PC-3 (cell line): Measurements from ENCODE around the gene ILDR2. TPM values are rescaled to one million over a fixed set of nuclear protein-coding genes. Genes with fewer than 3 reads are reported as not detected.
A peak's percentile ranks its signal among the peaks of the same experiment; 100 is the strongest.

Source experiments
- ATAC-seq: fragments of 200-7000 bp; cut with Tn5 transposase; 2 replicates; pipeline ENCODE4 v1.9.1; 2020; ENCODE audit warnings: mild to moderate bottlenecking, moderate library complexity
- BruUV-seq: library from RNA; stranded (reverse); fragments of 400-500 nt; replicated peaks from 2 replicates; lab custom pipeline; 2021; lab: Mats Ljungman, UMichigan
- CTCF ChIA-PET: fragments of 300-600 bp; sonication (Branson Sonifier 250); formaldehyde crosslinking; loops from one replicate; lab custom pipeline; 2022; ENCODE audit warnings: antibody characterized with exemption; lab: Charles Lee
- POLR2A ChIA-PET: fragments of 300-600 bp; sonication (Branson Sonifier 250); formaldehyde crosslinking; loops from one replicate; lab custom pipeline; 2022; ENCODE audit warnings: antibody characterized with exemption; ENCODE audit not compliant: unreplicated experiment; lab: Charles Lee
- DNase-seq: peaks from one replicate; pipeline ENCODE4 v3.0.0-alpha.2; 2015
- H2AFZ ChIP-seq: fragments of 300-600 bp; sonication (generic); 2 replicates; pipeline ENCODE4 v1.6.0; 2016; ENCODE audit warnings: antibody characterized with exemption, low read length
- H3F3A ChIP-seq: fragments of 300-600 bp; sonication (generic); one replicate; pipeline ENCODE4 v1.6.0; 2017; ENCODE audit warnings: antibody characterized with exemption, low read length, control low read depth, mild to moderate bottlenecking; ENCODE audit not compliant: unreplicated experiment
- H3K27ac ChIP-seq: fragments of 300-600 bp; sonication (generic); 2 replicates; pipeline ENCODE4 v1.5.1; 2016; ENCODE audit warnings: mild to moderate bottlenecking, low read length
- H3K27me3 ChIP-seq: fragments of 300-600 bp; sonication (generic); 2 replicates; pipeline ENCODE4 v1.6.1; 2016; ENCODE audit warnings: low read length, mixed read lengths
- H3K36me3 ChIP-seq: fragments of 300-600 bp; sonication (generic); 2 replicates; pipeline ENCODE4 v1.6.1; 2016; ENCODE audit warnings: low read depth, mixed run types, low read length, mixed read lengths
- H3K4me1 ChIP-seq: fragments of 300-600 bp; sonication (generic); 2 replicates; pipeline ENCODE4 v1.5.1; 2016; ENCODE audit warnings: low read length; ENCODE audit not compliant: insufficient read depth
- H3K4me2 ChIP-seq: fragments of 300-600 bp; sonication (generic); 2 replicates; pipeline ENCODE4 v1.6.0; 2016; ENCODE audit warnings: low read length
- H3K4me3 ChIP-seq: fragments of 300-600 bp; sonication (generic); 2 replicates; pipeline ENCODE4 v1.5.1; 2016; ENCODE audit warnings: mild to moderate bottlenecking, low read length, mixed read lengths
- H3K79me2 ChIP-seq: fragments of 300-600 bp; sonication (generic); 2 replicates; pipeline ENCODE4 v1.6.1; 2017; ENCODE audit warnings: low read length, mixed read lengths
- H3K9ac ChIP-seq: fragments of 300-600 bp; sonication (generic); 2 replicates; pipeline ENCODE4 v1.6.0; 2016; ENCODE audit warnings: mild to moderate bottlenecking, low read length
- H3K9me2 ChIP-seq: fragments of 300-600 bp; sonication (generic); replicated peaks from 2 replicates; pipeline ENCODE4 v1.6.1; 2016; ENCODE audit warnings: mixed run types, low read length, mixed read lengths
- H3K9me3 ChIP-seq: fragments of 300-600 bp; sonication (generic); 2 replicates; pipeline ENCODE4 v1.6.1; 2016; ENCODE audit warnings: low read length, mixed read lengths
- H4K20me1 ChIP-seq: fragments of 300-600 bp; sonication (generic); 2 replicates; pipeline ENCODE4 v1.6.1; 2016; ENCODE audit warnings: low read length, mixed read lengths
- EZH2 ChIP-seq: fragments of 300-600 bp; sonication (generic); IDR thresholded peaks from one replicate; pipeline ENCODE4 v1.6.1; 2017; ENCODE audit warnings: antibody characterized with exemption, mild to moderate bottlenecking, low read length; ENCODE audit not compliant: unreplicated experiment
- EZH2phosphoT487 ChIP-seq: fragments of 300-600 bp; sonication (generic); IDR thresholded peaks from 2 replicates; pipeline ENCODE4 v1.6.1; 2018; ENCODE audit warnings: mild to moderate bottlenecking, antibody characterized with exemption, low read length, borderline replicate concordance
- intact Hi-C: fragments of 100-400 bp; cut with micrococcal nuclease; formaldehyde crosslinking; loops from 2 replicates; pipeline ENCODE4 v1.9.0; 2023
- total RNA-seq: library from RNA; depleted of rRNA; stranded (reverse); fragments of >200 nt; gene quantifications from 2 replicates; pipeline ENCODE4 v1.2.3, GENCODE V29; 2014
- TF ChIP-seq, protein P1 (sequence below): fragments of 300-600 bp; sonication (generic); conservative IDR thresholded peaks from 2 replicates; pipeline ENCODE4 v1.5.1; 2017; ENCODE audit warnings: antibody characterized with exemption, low read depth, mild to moderate bottlenecking, low read length

Gene ILDR2
- total RNA-seq, 1 experiment from 2014 or later, result not detected

DNA sequence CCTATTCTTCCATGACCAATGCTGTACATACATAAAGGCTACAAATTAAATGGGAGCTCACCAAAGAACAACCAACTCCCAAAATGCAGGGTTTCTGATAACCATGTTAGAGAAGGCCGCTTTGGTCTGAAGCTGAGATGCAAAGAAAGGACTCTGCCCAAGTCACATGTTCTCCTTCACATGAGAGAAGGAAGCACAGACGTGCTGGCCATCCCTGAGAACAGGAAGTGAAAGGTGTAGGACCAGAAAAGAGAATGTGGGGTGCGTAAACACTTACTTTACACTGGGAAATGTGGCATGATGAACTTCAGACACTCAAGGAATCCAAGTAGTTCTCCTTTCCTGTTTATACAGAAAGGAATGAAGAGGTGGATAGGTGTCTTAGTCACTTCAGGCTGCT lies 67.6 kb downstream of the ILDR2 start:
- Histone ChIP-seq H3K9me2 (no peaks in the 10 kb centered on the region), H3K4me3 (no peak overlapping the region), H2AFZ (no peak overlapping the region), H4K20me1 (no peaks in the 10 kb centered on the region), H3F3A (peaks cover 7% of the 10 kb centered on the region), H3K4me1 (peaks cover 25% of the 10 kb centered on the region), H3K36me3 (no peaks in the 10 kb centered on the region), H3K27ac (no peak overlapping the region), H3K79me2 (no peaks in the 10 kb centered on the region), H3K9ac (no peak overlapping the region), H3K27me3 (no peaks in the 10 kb centered on the region), H3K4me2 (no peak overlapping the region), H3K9me3 (no peaks in the 10 kb centered on the region)
- intact Hi-C loops, result loop anchor here (10.0 kb wide), 1 partner anchor 983 kb away; no protein-coding TSS in a partner anchor
- ATAC-seq (no peak), DNase-seq (no peak)
- TF ChIP-seq EZH2, result no peak
- no peak for TF ChIP-seq EZH2phosphoT487
- TF ChIP-seq, protein P1, sequence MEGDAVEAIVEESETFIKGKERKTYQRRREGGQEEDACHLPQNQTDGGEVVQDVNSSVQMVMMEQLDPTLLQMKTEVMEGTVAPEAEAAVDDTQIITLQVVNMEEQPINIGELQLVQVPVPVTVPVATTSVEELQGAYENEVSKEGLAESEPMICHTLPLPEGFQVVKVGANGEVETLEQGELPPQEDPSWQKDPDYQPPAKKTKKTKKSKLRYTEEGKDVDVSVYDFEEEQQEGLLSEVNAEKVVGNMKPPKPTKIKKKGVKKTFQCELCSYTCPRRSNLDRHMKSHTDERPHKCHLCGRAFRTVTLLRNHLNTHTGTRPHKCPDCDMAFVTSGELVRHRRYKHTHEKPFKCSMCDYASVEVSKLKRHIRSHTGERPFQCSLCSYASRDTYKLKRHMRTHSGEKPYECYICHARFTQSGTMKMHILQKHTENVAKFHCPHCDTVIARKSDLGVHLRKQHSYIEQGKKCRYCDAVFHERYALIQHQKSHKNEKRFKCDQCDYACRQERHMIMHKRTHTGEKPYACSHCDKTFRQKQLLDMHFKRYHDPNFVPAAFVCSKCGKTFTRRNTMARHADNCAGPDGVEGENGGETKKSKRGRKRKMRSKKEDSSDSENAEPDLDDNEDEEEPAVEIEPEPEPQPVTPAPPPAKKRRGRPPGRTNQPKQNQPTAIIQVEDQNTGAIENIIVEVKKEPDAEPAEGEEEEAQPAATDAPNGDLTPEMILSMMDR, result no peak
- ChIA-PET POLR2A (interaction anchor here (0.7 kb wide), 1 partner anchor 11 kb away, joined by 7 read pairs; no protein-coding TSS in a partner anchor), CTCF (no interaction called here)
- BruUV-seq, result no TSS peak

DNA sequence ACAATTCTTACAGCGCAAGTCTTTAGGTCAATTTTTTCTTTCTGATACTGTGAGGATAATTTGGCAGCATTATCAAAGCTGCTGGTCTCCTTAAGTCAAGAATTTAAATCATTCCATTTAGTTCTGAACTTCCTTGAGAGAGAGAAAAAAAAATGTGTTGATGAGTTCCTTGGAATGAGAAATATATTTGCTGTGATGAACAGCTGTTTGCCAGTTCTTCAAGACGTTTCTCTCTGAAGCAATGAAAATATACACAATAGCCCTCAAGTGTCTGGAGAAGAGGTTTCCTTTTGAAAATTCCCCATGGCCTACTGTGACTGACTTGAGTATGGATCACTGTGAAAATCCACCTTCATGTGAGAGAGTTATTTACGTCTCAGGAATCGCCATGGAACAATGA lies 68.3 kb downstream of the ILDR2 start:
- POLR2A ChIA-PET, result no interaction called here

DNA sequence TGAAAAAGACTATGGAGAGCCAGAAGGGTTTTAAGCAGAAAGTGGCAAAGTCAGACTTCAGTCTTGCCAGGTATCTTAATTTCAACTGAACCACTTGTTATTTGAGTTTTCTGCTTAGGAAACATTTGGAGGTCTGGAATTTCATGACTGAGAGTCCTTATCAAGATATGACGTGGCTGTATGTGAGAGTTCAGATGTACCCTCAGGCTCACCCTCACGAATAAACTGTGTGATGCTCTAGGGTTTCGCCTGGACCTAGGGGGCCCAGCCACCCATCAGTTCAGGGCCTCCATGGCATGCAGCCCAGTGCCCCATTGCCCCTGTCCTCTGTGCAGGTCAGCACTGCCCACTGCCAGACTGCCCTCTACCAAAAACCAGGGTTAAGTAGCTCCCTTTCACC lies 68.7 kb downstream of the ILDR2 start:
- no peak overlapping the region for H2AFZ ChIP-seq
- H3K9ac ChIP-seq, result no peak overlapping the region
- no TSS peak for BruUV-seq
- DNase-seq (no peak), ATAC-seq (no peak)
- no peak overlapping the region for H3K4me3 ChIP-seq
- POLR2A ChIA-PET, result no interaction called here
- no peaks in the 10 kb centered on the region for H3K36me3 ChIP-seq
- no peaks in the 10 kb centered on the region for H3K27me3 ChIP-seq
- H3K4me2 ChIP-seq, result peak overlapping the region; percentile 67
- peaks cover 7% of the 10 kb centered on the region for H3F3A ChIP-seq
- no peaks in the 10 kb centered on the region for H3K9me2 ChIP-seq
- CTCF ChIA-PET, result no interaction called here
- TF ChIP-seq EZH2phosphoT487, result no peak
- TF ChIP-seq, protein P1, result no peak
- no peak for TF ChIP-seq EZH2
- H3K4me1 ChIP-seq, result peaks cover 25% of the 10 kb centered on the region
- no peaks in the 10 kb centered on the region for H4K20me1 ChIP-seq
- intact Hi-C loops, result loop anchor here (10.0 kb wide), 1 partner anchor 982 kb away; no protein-coding TSS in a partner anchor
- peak overlapping the region; percentile 63 for H3K27ac ChIP-seq
- H3K79me2 ChIP-seq, result no peaks in the 10 kb centered on the region
- no peaks in the 10 kb centered on the region for H3K9me3 ChIP-seq

More for the DNA sequence above, 68.3 kb downstream of the ILDR2 start:
- H3K27me3 ChIP-seq, result no peaks in the 10 kb centered on the region
- H3K9me3 ChIP-seq, result no peaks in the 10 kb centered on the region
- DNase-seq (no peak), ATAC-seq (no peak)
- CTCF ChIA-PET, result no interaction called here
- no peaks in the 10 kb centered on the region for H3K36me3 ChIP-seq
- peaks cover 7% of the 10 kb centered on the region for H3F3A ChIP-seq
- no peaks in the 10 kb centered on the region for H4K20me1 ChIP-seq
- no peak overlapping the region for H3K4me3 ChIP-seq
- no peak overlapping the region for H3K27ac ChIP-seq
- H3K9me2 ChIP-seq, result no peaks in the 10 kb centered on the region
- no peak overlapping the region for H3K4me2 ChIP-seq
- intact Hi-C loops, result loop anchor here (10.0 kb wide), 1 partner anchor 982 kb away; no protein-coding TSS in a partner anchor
- no peak for TF ChIP-seq EZH2
- TF ChIP-seq EZH2phosphoT487, result no peak
- TF ChIP-seq, protein P1, result no peak
- peaks cover 25% of the 10 kb centered on the region for H3K4me1 ChIP-seq
- no peak overlapping the region for H2AFZ ChIP-seq
- H3K79me2 ChIP-seq, result no peaks in the 10 kb centered on the region
- BruUV-seq, result no TSS peak
- H3K9ac ChIP-seq, result no peak overlapping the region
